Measurements from ENCODE around the gene KIF25.

The KIF25 gene

DNA sequence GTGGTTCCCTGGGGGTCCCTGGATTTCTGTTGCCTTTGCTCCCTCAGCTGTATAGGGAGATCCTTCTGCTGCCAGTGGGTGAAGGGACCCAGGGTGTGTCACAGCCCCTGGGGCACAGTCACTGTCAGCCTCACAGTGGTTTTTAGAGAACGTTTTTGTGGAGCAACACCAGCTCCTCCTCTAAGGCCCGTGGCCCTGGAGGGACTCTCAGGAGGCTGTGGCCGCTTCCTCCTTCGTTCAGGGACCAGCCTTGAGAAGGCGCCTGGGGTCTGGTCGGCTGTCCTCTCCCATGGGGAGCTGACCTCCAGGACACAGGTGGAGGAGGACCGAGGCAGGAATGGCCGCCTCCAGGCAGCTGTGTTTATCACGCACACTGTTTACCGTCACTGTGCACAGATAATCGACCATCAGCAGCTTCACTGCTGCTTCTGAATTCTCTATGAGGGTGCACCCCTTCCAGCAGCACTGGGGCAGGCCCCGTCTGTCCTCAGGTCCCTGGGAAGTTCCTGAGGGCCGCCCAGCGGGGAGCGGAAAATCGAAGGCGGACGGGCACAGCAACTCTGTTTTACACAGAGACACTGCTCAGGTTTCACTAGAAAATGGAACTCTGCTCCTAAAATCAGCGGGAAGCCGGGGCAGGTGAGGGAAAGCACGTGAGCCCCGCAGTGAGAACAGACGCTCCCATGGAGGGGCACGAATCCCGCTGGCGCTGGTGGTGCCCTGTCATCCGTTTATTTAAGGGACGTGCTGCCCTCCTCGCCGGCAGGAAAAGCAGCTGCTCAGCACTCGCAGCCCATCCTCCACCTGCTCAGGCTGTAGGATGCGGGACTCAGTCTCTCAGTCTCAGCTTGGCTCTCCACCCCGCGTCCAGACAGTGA, 92.0 kb downstream of the KIF25 start:
- DNase-seq (ENCODE audit: low read depth), result no peak

DNA sequence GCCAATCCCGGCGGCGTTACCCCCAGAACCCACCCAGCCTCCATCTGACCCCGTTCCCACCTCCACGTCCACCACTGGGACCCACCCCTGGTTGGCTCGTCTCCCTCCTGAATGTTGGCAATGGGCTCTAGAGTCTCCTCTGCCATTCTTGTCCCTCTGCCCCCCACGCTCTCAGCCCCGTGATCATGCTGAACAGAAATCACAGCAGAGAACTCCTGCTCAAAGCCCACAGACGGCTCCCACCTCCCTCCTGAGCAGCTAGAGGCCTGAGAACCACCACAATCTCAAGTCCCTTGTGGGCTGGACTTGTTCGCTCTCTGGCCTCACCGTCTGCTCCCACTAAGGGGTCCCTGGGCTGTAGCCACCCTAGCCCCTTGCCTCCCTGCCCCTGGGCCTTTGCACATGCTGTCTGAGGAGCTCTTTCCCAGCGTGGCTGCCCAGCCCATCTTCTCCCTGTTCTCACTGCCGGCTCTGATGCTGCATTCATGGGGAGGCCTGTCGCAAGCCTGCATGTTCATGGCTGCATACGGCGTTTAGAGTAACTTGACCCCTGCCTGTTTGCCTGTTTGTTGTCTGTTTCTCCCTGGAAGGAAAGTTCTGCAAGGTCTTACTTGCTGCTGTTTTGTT, 92.7 kb downstream of the KIF25 start:
- DNase-seq (ENCODE audit: low read depth), result no peak

DNA sequence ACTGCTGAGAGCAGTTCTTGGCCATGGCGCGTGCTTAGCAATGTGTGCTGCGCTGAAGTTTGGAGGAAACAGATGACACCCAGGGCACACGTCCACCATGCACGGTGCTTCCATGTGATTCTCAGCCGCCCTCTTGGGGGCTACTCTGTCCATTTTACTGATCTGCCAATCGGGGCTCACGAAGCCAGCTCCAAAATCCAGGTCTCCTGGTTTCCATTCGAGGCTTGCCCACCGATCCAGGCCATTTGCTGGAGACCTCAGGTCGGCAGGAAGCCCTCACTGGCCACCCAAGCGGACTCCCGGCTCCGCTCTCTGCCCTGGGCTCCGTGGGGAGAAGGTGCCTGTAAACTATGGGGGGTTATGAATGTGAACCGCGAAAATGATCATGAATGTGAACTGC, 93.2 kb downstream of the KIF25 start:
- no peak for DNase-seq (ENCODE audit: low read depth)

DNA sequence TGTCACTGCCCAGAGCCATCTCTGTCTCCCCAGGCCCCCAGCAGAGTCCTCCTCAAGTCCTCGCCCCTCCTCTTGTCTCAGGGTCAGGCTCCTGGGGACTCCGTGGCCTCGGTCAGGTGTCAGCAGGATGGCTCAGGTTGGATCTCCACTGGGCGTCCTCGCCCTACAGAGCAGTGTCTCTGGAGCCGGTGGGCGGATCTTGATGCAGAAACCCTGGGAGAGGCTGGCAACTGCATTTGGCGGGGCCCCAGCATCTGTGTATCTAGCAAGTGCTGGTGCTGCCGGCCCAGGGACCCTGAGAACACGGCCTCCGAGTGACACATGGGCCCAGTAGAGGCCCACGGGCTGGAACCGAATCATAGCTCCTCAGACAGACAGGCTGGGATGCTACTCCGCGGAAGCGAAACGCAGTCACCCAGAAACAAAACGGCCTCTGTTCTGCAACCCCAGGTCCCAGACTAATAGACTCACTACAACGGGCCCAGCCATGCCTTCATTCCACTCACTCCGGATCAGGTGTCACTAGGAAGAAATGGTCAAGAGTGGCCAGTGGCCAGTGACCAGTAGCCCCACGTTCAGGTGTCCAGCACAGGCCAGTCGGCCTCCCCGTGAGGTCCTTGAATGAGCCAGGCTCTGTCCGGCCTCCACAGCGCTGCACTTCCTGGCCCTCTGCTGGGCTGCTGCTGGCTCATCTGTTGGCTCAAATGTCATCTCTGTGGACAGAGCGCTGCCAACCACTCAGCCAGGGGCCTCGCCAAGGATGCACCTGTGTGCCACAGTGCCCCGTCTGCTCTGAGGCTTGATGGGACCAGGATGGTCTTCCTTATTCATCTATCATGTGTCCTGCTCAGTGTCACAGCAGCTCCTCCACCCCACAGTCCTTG, 94.2 kb downstream of the KIF25 start:
- no peak for DNase-seq (ENCODE audit: low read depth)

DNA sequence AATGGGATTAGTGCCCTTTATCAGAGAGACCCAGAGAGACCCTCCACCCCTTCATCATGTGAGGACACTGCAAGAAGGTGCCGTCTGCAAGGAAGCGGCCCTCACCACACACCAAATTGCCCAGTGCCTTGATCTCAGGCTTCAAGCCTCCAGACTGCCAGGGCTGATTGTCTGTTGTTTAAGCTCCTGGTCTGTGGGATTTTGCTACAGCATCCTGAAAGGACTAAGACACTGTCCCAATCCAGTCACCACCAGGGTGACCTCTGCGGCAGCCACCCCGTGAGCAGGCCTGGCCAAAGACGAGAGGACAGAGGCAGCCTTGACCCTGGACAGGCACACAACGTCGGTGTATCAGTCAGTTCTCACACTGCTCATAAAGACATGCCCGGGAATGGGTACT, 95.1 kb downstream of the KIF25 start:
- DNase-seq (ENCODE audit: low read depth), result no peak

DNA sequence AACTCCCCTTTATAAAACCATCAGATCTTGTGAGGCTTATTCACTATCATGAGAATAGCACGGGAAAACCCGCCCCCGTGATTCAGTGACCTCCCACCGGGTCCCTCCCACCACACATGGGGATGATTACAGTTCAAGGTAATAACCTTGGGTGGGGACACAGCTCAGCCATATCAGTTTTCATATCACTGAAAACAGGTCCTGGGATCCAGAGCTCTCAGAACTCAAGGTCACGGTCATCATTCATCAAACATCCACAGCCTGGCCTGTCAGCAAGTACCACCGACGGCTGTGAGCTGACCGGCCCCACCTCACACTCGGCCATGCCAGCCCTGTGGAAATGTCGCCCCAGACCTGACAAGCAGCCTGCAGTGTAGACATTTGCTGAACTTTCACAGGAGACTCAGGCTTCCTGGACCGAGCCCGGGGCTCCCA, 95.6 kb downstream of the KIF25 start:
- no peak for DNase-seq (ENCODE audit: low read depth)

DNA sequence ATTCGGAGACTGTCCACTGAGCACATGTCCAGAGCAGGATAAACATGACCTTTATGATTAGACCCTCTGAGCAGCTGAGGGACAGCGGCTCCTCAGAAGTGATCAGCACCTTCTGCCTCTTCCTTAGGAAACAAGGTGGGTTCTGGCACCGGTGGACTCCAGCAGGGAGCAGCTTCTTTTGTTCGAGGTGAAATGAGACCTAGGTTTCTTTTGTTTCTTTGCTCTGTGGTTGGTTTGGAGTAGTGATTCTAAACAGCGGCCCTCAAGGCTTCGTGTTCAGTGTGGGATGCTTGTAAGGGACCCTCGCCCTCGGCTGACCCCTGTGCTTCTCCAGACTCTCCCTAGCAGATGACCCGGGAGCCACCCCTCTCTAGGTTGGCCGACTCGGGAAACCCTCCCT, 96.2 kb downstream of the KIF25 start:
- DNase-seq (ENCODE audit: low read depth), result no peak
